NCI-H2196 (cell line): Measurements from ENCODE around the gene TRIM24.
"Not testable (repeated sequence)": the region's sequence is repeated elsewhere in the genome, so short reads cannot be mapped to it uniquely, and the experiment has no call there.

Experiments used
- DNase-seq: peaks from one replicate; lab custom pipeline; 2025; ENCODE audit not compliant: unreplicated experiment; lab: John Stamatoyannopoulos, UW

Gene TRIM24

DNA sequence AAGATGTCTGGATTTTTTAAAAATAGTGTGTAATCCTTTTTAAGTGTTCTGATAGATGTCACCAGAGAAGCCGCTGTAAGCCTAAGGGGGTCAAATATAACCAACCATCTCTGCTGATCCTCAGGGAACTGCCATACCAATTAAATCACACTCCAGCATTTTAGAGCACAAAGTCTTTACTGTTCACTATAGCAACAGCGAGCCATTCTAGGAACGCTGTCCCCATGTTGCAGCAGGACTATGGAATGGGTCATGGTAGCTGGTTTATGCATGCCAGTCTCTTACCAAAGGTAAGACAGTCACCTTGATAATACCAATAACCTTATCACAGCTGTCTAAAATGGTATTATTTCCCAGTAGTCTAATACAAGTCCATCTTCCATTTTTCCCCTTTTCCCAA is 33.5 kb downstream of the TRIM24 start:
- DNase-seq = no peak

DNA sequence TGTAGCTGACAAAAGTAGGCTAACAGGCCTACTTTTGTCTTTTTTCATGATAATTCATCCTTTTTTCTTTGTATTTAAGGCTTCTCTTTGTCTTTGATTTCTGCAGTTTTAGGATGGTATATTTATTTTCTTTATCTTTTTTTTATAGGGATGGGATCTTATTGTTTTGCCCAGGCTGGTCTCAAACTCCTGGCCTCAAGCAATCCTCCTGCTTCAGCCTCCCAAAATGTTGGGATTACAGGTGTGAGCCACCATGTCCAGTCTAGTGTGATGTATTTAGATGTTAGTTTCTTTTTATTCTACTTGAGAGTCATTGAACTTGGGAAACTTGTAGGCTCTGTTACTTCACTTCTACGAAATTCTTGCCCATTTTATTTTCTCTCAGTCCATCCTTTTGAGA is 35.4 kb downstream of the TRIM24 start:
- DNase-seq = no peak

DNA sequence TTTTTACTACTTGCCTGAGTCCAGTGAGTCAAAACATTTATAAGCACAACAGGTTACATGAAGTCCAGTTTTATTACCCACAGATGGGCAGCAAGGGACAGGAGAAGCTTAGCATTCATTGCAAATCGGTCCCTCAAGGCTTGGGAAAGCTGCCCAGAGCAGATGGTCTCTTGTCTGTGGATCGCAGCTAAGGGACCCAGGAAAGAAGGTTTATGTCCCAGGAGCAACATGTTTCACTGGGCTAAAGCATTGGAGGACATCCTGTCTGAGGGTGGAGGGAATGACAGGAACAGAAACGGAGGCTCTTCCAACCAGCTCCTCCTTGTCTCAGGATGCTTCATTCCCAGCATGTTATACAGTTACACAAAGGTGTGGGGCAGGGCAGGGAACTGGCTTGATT is 39.3 kb downstream of the TRIM24 start:
- no peak for DNase-seq

GRCh38 chr7:138500303-138500702 is 40.2 kb downstream of the TRIM24 start:
- not testable (repeated sequence) for DNase-seq

GRCh38 chr7:138500892-138501291 is 40.8 kb downstream of the TRIM24 start:
- DNase-seq = no peak

GRCh38 chr7:138502023-138502767 is 42.1 kb downstream of the TRIM24 start:
- DNase-seq = no peak

GRCh38 chr7:138505361-138505873 is 45.4 kb downstream of the TRIM24 start:
- DNase-seq = no peak

DNA sequence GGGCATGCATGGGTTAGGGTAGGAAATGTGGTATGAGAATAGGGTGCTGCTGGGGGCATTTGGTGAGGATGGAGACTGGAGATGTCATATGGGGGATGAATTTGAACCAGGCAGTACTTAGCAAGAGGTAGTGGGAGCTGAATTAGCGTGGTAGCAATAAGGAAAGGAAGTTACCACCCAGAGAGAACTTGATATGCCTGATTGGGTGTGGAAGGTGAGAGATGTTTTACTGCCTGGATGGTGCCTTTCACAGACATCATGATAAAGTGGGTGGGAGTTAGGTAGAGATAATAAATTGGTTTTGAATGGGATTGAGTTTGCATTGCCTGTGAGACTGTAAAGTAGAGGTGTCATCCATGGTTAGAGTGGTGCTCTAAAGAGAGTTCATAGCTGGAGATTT is 46.7 kb downstream of the TRIM24 start:
- no peak for DNase-seq

- DNase-seq = no peak
These were observed 49.9 kb downstream of the TRIM24 start for GRCh38 chr7:138510003-138510402.

GRCh38 chr7:138512092-138512858 is 52.2 kb downstream of the TRIM24 start:
- DNase-seq = no peak

- no peak for DNase-seq
These were observed 52.8 kb downstream of the TRIM24 start for GRCh38 chr7:138512885-138513284.

GRCh38 chr7:138513344-138513871 is 53.3 kb downstream of the TRIM24 start:
- DNase-seq = no peak

GRCh38 chr7:138514044-138514443 is 54.0 kb downstream of the TRIM24 start:
- no peak for DNase-seq

DNA sequence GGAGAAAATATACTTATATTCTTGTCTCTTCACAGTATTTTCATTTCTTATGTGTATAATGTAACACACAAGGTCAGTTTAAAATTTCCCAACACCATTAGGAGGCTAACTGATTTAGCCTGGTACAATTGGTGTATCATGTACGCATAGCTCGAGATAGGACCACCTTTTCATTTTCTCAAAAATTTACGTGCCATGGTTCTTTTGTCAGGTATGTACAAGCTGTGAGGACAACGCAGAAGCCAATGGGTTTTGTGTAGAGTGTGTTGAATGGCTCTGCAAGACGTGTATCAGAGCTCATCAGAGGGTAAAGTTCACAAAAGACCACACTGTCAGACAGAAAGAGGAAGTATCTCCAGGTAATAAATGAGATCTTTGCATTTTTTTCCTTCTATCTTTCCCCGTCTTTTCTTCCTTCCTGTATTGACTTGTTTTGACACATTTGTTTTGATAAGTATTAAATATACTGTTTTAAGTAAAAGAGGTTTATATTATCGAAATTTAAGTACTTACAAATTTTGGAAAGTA is 55.0 kb downstream of the TRIM24 start:
- DNase-seq = no peak

DNA sequence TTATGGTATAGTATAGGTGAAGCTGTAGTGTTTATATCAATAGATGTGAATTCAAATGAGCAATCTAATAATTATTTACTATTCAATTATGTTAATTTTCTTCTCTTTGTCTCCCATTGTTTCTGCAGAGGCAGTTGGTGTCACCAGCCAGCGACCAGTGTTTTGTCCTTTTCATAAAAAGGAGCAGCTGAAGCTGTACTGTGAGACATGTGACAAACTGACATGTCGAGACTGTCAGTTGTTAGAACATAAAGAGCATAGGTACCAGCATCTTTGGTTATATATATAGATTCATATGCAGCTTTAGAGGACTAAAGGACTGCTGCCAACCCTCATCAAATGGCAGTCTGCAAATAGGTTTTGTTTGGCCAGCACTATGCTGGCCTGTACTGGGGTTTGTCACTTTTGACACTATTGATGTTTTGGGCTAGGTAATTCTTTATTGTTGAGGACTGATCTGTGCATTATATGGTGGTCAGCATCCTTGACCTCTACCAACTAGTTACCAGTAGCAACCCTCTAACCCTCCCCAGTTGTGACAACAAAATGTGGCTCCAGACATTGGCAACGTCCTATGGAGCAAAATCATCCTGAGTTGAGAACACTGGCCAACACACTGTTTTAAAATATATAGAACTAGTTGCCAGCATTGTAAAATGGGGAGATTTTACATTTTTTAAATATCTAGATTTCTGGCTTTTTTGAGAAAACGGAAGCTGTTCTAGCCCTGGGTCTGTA is 59.2 kb downstream of the TRIM24 start:
- DNase-seq = no peak

GRCh38 chr7:138520742-138521141 is 60.7 kb downstream of the TRIM24 start:
- no peak for DNase-seq

DNA sequence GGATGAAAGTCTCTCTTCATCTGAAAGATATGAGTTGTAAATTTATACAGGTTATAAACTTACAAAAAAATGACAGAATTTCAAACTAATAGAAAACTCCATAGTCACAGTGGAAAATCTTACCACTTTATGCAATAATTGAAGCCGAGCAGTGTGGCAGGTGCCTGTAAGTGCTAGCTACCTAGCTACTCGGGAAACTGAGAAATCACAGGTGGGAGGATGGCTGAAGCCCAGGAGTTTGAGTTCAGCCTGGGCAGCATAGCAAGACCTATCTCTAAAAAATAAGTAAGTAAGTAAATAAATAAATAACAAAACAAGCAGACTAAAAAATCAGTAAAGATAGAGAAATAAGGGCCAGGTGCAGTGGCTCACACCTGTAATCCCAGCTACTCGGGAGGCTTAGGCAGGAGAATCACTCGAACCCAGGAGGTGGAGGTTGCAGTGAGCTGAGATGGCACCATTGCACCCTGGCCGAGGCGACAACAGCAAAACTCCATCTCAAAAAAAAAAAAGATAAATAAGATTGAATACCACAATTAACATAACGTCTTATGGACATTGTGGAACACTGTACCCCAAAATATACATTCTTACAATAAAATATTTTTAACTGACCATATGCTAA is 61.9 kb downstream of the TRIM24 start:
- DNase-seq = no peak

DNA sequence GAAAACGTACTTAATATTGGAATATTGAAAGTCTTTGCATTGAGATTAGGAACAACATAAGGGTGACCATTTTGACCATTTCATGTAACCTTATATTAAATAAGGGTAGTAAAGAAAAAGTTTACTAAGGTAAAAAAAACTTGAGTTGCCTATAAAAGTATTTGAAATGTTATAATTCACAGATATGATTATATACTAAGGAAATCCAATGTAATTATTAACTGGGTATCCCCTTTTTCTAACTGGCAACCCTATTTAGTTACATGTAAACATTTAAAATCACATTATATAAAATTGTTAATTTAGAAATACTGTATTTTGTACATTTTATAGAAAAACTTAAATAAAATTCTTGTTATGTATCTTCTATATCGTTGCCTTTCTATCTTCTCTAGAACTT is 64.2 kb downstream of the TRIM24 start:
- no peak for DNase-seq

GRCh38 chr7:138525757-138526156 is 65.7 kb downstream of the TRIM24 start:
- DNase-seq = no peak

GRCh38 chr7:138527746-138528223 is 67.7 kb downstream of the TRIM24 start:
- DNase-seq = no peak
